Neutrophil (primary cell): ENCODE data around the gene APRT.

Experiments used
- H3K27ac ChIP-seq: fragments of 200-600 bp; sonication (generic); 2 replicates; pipeline ENCODE4 v1.5.1; 2016; ENCODE audit warnings: mild to moderate bottlenecking, moderate library complexity
- H3K27me3 ChIP-seq: fragments of 200-600 bp; sonication (generic); 2 replicates; pipeline ENCODE4 v1.6.0; 2016; ENCODE audit warnings: mild to moderate bottlenecking
- H3K36me3 ChIP-seq: fragments of 200-600 bp; sonication (generic); 2 replicates; pipeline ENCODE4 v1.5.1; 2017
- H3K4me1 ChIP-seq, 2 experiments: fragments of 200-600 bp in 1 of 2; sonication (generic) in 1 of 2; 1 replicate in 1 of 2; 2 replicates in 1 of 2; pipeline versions ENCODE4 v1.5.1 to v1.6.1; 2013 to 2016; ENCODE audit warnings: low read depth in 1 of 2, low read length in 1 of 2, mild to moderate bottlenecking in 1 of 2, moderate library complexity in 1 of 2; ENCODE audit not compliant: control insufficient read depth in 1 of 2, insufficient read depth in 1 of 2
- H3K4me3 ChIP-seq, 2 experiments: fragments of 200-600 bp in 1 of 2; sonication (generic) in 1 of 2; 1 replicate in 1 of 2; 2 replicates in 1 of 2; pipeline ENCODE4 v1.5.1; 2013 to 2016; ENCODE audit warnings: low read depth in 1 of 2, low read length in 1 of 2, mild to moderate bottlenecking in 1 of 2, moderate library complexity in 1 of 2
- H3K9me3 ChIP-seq: fragments of 200-600 bp; sonication (generic); 2 replicates; pipeline ENCODE4 v1.5.1; 2016
- CTCF ChIP-seq: fragments of 200-600 bp; sonication (generic); IDR thresholded peaks from 2 replicates; pipeline ENCODE4 v1.5.1; 2016; ENCODE audit warnings: antibody characterized with exemption

The APRT gene

DNA sequence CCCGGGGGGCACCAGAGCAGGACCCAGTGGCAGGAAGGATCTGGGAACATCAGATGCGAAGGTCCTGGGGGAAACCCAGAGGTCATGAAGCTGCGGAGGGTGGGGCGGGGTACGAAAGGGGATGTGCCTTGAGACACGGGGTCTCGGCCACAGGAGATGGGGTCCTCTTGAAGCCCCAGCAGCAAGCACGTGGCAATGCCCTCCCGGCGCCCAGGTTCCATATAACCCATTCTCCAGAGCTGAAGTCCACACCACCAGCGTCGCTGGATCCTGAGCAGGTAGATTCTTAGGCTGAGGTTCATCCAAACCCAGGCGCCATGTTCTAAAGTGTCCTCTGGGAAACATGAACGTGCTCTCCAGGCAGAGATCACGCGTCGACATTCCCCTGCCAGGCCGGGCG, 47.6 kb downstream of the APRT start:
- Histone ChIP-seq H3K36me3 (no peaks in the 10 kb centered on the region), H3K4me3 (no peak overlapping the region), H3K27me3 (no peaks in the 10 kb centered on the region), H3K27ac (no peak overlapping the region), H3K4me1 (peaks cover 0 to 5% of the 10 kb centered on the region in 2 experiments), H3K9me3 (no peaks in the 10 kb centered on the region)
- TF ChIP-seq CTCF: no peak

DNA sequence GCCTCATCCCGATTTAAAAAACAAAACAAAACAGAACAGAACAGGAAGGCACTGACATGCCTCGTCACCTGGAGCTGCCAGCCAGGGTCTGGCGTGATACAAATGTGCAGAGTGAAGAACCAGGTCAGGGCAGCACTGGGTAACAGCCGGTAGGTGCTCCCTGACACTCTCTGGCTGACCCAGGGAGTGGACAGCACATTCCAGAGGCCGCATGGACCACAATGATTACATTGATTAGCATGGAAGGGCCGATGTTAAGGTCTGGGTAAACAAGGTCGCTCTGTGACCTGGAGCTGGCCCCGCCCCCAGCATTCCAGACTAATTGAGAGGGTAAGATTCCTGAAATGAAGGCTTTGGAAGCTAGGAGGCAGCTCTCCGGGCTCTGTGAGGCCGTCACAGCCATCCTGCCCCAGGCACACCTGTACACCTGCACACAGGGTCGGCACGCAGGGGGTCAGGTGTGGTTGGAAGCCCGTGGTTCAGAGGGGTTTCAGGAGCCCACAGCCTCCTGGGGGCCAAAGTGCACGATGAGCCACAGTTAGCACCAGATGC, 48.1 kb downstream of the APRT start:
- no peaks in the 10 kb centered on the region for H3K27me3 ChIP-seq
- no peaks in the 10 kb centered on the region for H3K36me3 ChIP-seq
- no peak overlapping the region for H3K27ac ChIP-seq
- no peak overlapping the region for H3K4me3 ChIP-seq
- H3K4me1 ChIP-seq: peaks cover 0 to 5% of the 10 kb centered on the region in 2 experiments
- TF ChIP-seq CTCF: no peak
- no peaks in the 10 kb centered on the region for H3K9me3 ChIP-seq

DNA sequence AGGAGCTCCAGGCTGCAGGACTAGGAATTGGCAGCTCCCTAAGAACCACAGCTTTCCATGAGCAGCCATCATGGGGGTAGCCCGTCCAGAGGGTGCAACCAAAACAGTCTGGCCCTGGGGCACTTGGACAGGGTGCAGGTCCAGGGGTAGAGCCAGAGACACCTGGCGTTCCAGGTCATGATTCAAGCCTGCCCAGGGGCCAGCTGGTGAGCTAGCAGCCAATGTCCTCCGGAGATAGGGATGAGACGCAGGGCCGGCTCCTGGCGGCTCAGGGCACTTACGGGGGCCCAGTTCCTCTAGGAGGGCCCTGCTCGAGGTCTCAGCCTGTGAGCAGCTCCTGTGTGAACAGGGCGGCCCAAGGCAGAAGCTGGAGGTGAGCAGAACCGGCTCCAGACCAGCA, 48.8 kb downstream of the APRT start:
- no peak for TF ChIP-seq CTCF
- Histone ChIP-seq H3K4me1 (peaks cover 0 to 5% of the 10 kb centered on the region in 2 experiments), H3K36me3 (no peaks in the 10 kb centered on the region), H3K4me3 (no peak overlapping the region), H3K9me3 (no peaks in the 10 kb centered on the region), H3K27ac (no peak overlapping the region), H3K27me3 (no peaks in the 10 kb centered on the region)

- H3K4me3 ChIP-seq: no peak overlapping the region
- no peaks in the 10 kb centered on the region for H3K9me3 ChIP-seq
- H3K36me3 ChIP-seq: no peaks in the 10 kb centered on the region
- H3K4me1 ChIP-seq: peaks cover 0 to 5% of the 10 kb centered on the region in 2 experiments
- no peaks in the 10 kb centered on the region for H3K27me3 ChIP-seq
- no peak for TF ChIP-seq CTCF
- no peak overlapping the region for H3K27ac ChIP-seq
These were observed 49.4 kb downstream of the APRT start for GRCh38 chr16:88762258-88762870.

GRCh38 chr16:88761830-88762229, 49.9 kb downstream of the APRT start:
- H3K27me3 ChIP-seq: no peaks in the 10 kb centered on the region
- H3K9me3 ChIP-seq: no peaks in the 10 kb centered on the region
- H3K27ac ChIP-seq: no peak overlapping the region
- H3K4me1 ChIP-seq: peaks cover 0 to 5% of the 10 kb centered on the region in 2 experiments
- H3K4me3 ChIP-seq: no peak overlapping the region
- H3K36me3 ChIP-seq: no peaks in the 10 kb centered on the region
- TF ChIP-seq CTCF: no peak
